ENCODE results near the gene FURIN. TPM values are rescaled to one million over a fixed set of nuclear protein-coding genes. Genes with fewer than 3 reads are reported as not detected.
A peak's percentile ranks its signal among the peaks of the same experiment; 100 is the strongest.

FURIN gene
- total and polyA plus RNA-seq, 2 of the 4 experiments (the other 2 are of a cell fraction), result 34.8 to 54.3 TPM

DNA sequence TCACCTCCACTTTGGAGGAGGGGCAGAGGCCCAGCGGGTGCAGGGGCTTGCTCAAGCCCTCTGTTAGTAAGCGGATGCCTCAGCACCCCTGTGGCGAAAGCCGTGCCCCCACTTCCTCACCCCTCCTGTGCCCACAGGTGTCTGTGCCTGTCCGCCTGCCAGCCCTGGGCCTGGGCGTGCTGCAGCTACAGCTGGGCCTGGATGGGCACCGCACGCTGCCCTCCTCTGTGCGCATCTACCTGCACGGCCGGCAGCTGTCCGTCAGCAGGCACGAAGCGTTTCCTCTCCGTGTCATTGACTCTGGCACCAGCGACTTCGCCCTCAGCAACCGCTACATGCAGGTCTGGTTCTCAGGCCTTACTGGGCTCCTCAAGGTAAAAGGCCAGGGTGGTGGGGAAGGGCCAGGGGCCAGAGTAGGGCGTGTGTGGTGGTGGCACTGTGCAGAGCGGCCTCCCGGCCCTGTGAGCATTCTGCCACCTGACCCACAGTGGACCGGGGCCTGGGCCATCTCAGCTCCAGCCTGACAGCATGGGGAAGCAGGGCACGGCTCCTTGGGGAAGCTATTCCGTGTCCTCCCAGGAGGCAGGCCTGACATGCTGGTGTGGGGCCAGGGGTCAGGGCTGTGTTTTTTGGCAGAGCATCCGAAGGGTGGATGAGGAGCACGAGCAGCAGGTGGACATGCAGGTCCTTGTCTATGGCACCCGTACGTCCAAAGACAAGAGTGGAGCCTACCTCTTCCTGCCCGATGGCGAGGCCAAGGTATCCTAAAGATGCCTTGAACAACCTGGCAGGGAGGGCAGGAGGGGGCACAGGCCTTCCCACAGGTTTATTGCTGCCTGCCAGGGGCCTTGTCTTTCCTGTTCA is 43.8 kb downstream of the FURIN start:
- dilution Hi-C loops (cut with HindIII; ENCODE audit: low sequenced_read_pairs, unreplicated experiment), result no loop called here
- TF ChIP-seq CHD1 (IDR thresholded peaks at IDR 0.05; ENCODE audit: low read depth, low read length), result no peak
- TF ChIP-seq NFE2L2 (IDR thresholded peaks at IDR 0.05; ENCODE audit: low read depth, low read length), result no peak
- no peak for TF ChIP-seq MAZ (IDR thresholded peaks at IDR 0.05; ENCODE audit: borderline replicate concordance, low read depth, low read length)
- no peak for TF ChIP-seq POLR2A (IDR thresholded peaks at IDR 0.05; ENCODE audit: low read depth, low read length)
- TF ChIP-seq RCOR1 (IDR thresholded peaks at IDR 0.05; ENCODE audit: insufficient replicate concordance, low read length), result no peak
- TF ChIP-seq FOS (IDR thresholded peaks at IDR 0.05; ENCODE audit: low read depth, low read length), result no peak
- TF ChIP-seq RAD21 (IDR thresholded peaks at IDR 0.05; ENCODE audit: low read length), result no peak
- TF ChIP-seq CTCF (conservative IDR thresholded peaks at IDR 0.05; ENCODE audit: low read depth, low read length), result no peak
- TF ChIP-seq, protein P1, sequence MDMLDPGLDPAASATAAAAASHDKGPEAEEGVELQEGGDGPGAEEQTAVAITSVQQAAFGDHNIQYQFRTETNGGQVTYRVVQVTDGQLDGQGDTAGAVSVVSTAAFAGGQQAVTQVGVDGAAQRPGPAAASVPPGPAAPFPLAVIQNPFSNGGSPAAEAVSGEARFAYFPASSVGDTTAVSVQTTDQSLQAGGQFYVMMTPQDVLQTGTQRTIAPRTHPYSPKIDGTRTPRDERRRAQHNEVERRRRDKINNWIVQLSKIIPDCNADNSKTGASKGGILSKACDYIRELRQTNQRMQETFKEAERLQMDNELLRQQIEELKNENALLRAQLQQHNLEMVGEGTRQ (IDR thresholded peaks at IDR 0.05; ENCODE audit: low read depth, low read length), result no peak
- TF ChIP-seq MAFK (IDR thresholded peaks at IDR 0.05; ENCODE audit: low read depth, low read length), result no peak
- TF ChIP-seq SMC3 (IDR thresholded peaks at IDR 0.05; ENCODE audit: low read depth, low read length), result no peak
- no peak for TF ChIP-seq ELK1 (IDR thresholded peaks at IDR 0.05; ENCODE audit: borderline replicate concordance, low read depth, low read length)
- no peak for TF ChIP-seq RFX5 (IDR thresholded peaks at IDR 0.05; ENCODE audit: low read depth, low read length)
- no peak for TF ChIP-seq CEBPB (IDR thresholded peaks at IDR 0.05; ENCODE audit: low read depth, low read length)
- TF ChIP-seq MXI1 (IDR thresholded peaks at IDR 0.05; ENCODE audit: borderline replicate concordance, low read depth, low read length), result no peak

More for the DNA sequence above, 43.8 kb downstream of the FURIN start:
- Histone ChIP-seq H2AK9ac (replicated peaks; ENCODE audit: low read depth, low read length, poor library complexity) (peak overlapping the region; percentile 10), H3K4me3 (ENCODE audit: insufficient read depth, low read depth, low read length) (no peak overlapping the region), H3K27me3 (ENCODE audit: control insufficient read depth, insufficient read depth, low read length) (no peaks in the 10 kb centered on the region), H3K4me1 (ENCODE audit: control insufficient read depth, insufficient read depth, low read length) (peaks cover 10% of the 10 kb centered on the region; the same call in 1 of the 2 replicates), H3K9me1 (ENCODE audit: insufficient read depth, low read length) (peaks cover 3% of the 10 kb centered on the region; the same call in 1 of the 2 replicates), H3K14ac (replicated peaks; ENCODE audit: low read depth, low read length) (no peak overlapping the region), H4K5ac (ENCODE audit: low read depth, low read length) (no peak overlapping the region), H2AFZ (replicated peaks; ENCODE audit: low read length, poor library complexity) (no peak overlapping the region), H2BK120ac (ENCODE audit: low read depth, low read length) (no peak overlapping the region), H4K20me1 (ENCODE audit: insufficient read depth, low read length) (no peaks in the 10 kb centered on the region), H3K56ac (ENCODE audit: extremely low read depth, insufficient read depth, low read length) (no peak overlapping the region), H3K79me1 (ENCODE audit: low read depth in 1 of 2, low read length in 2 of 2) (no peaks in the 10 kb centered on the region), H3K9me3 (ENCODE audit: control insufficient read depth, insufficient read depth, low read length) (no peaks in the 10 kb centered on the region), H4K91ac (ENCODE audit: insufficient read depth, low read depth, low read length) (no peak overlapping the region), H4K8ac (ENCODE audit: low read depth in 2 of 2, low read length in 2 of 2) (no peak overlapping the region), H3K18ac (ENCODE audit: low read depth, low read length) (no peak overlapping the region), H2BK20ac (ENCODE audit: low read depth, low read length) (no peak overlapping the region), H3K4ac (ENCODE audit: low read depth, low read length) (no peak overlapping the region), H3K27ac (ENCODE audit: insufficient read depth, low read length) (no peak overlapping the region), H3K23ac (ENCODE audit: low read depth, low read length) (no peak overlapping the region), H2BK15ac (ENCODE audit: low read depth, low read length) (no peak overlapping the region), H3K4me2 (ENCODE audit: low read depth, low read length) (no peak overlapping the region), H2AK5ac (ENCODE audit: low read depth, low read length) (no peak overlapping the region), H2BK5ac (ENCODE audit: low read depth, low read length, poor library complexity, severe bottlenecking) (no peak overlapping the region), H3K36me3 (ENCODE audit: control insufficient read depth, insufficient read depth, low read length) (peaks cover 40% of the 10 kb centered on the region), H3K9ac (ENCODE audit: low read depth, low read length) (no peak overlapping the region)
- BruUV-seq (replicated peaks), result no TSS peak
- in situ Hi-C loops (cut with MboI; ENCODE audit: low sequenced_read_pairs) (no loop called here), intact Hi-C loops (cut with micrococcal nuclease) (no loop called here)
- POLR2A ChIA-PET (ENCODE audit: unreplicated experiment), result no interaction called here
- no peak for ATAC-seq (ENCODE audit: low read depth)
- DNase-seq, result no peak
- CTCF ChIA-PET, result no interaction called here
- WGBS, 2 experiments (ENCODE audit: extremely low coverage in 2 of 2, insufficient read length in 1 of 2), result 91% methylated on average over 15 of the region's 30 CpGs; no CpG with 5 or more reads in 1 of the 2 experiments

Data from IMR-90 (cell line).